ENCODE measurements around the gene FBL. TPM values are rescaled to one million over a fixed set of nuclear protein-coding genes. Genes with fewer than 3 reads are reported as not detected.
"Not testable (repeated sequence)": the region's sequence is repeated elsewhere in the genome, so short reads cannot be mapped to it uniquely, and the experiment has no call there.

The FBL gene
- total RNA-seq, 1 donor from 2014 or later, result 250 TPM

DNA sequence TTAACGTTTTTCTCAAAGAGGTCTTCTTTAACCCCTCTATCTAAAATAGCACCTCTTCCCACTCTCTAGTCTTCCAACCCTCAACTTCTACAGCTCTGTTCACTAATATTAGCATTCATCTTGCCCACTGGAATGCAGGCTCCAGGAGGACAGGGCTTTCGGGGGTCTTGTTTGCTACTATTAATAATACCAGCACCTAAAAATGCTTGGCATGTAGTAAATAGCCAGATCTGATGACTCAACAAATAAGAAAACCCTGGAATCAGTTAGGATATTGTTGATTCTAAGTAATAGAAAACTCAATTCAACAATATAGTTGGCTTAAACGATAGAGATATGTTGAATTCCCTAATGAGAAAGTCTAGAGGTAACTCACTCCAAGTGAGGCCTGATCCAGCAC, 26.4 kb downstream of the FBL start:
- Mint-ChIP-seq H3K27me3 (no peaks in the 10 kb centered on the region), H3K4me1 (ENCODE audit: low read depth) (peaks cover 2% of the 10 kb centered on the region), H3K27ac (no peak overlapping the region), H3K4me3 (ENCODE audit: low read depth) (no peak overlapping the region), H3K36me3 (ENCODE audit: insufficient read depth) (peaks cover 2% of the 10 kb centered on the region), H3K9me3 (ENCODE audit: low read depth) (no peaks in the 10 kb centered on the region)
- TF ChIP-seq, protein P1, sequence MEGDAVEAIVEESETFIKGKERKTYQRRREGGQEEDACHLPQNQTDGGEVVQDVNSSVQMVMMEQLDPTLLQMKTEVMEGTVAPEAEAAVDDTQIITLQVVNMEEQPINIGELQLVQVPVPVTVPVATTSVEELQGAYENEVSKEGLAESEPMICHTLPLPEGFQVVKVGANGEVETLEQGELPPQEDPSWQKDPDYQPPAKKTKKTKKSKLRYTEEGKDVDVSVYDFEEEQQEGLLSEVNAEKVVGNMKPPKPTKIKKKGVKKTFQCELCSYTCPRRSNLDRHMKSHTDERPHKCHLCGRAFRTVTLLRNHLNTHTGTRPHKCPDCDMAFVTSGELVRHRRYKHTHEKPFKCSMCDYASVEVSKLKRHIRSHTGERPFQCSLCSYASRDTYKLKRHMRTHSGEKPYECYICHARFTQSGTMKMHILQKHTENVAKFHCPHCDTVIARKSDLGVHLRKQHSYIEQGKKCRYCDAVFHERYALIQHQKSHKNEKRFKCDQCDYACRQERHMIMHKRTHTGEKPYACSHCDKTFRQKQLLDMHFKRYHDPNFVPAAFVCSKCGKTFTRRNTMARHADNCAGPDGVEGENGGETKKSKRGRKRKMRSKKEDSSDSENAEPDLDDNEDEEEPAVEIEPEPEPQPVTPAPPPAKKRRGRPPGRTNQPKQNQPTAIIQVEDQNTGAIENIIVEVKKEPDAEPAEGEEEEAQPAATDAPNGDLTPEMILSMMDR (IDR thresholded peaks at IDR 0.05; ENCODE audit: unreplicated experiment), result no peak
- no peak for DNase-seq (ENCODE audit: low spot score, unreplicated experiment)

DNA sequence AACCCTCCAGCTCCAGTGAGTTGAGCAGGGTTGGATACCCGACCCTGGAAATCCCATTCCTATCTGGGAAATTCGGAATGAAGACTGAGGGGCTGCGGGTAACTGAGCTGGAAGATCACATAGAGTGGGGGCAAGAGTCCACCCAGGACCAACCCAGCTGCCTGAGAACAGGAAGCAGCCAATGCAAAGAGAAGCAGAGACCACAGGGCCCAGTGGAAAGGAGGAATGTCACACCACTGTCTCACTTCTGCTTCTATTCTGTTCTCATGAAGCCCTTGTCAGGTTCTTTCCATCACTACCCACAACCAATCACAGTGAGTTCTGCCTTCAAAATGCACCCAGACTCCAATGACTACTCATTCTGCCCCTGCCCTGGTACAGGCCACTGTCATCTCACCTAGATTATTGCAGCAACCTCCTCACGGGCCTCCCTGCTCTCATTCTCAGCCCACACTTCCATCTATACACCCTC, 27.5 kb downstream of the FBL start:
- Mint-ChIP-seq H3K4me3 (ENCODE audit: low read depth) (no peak overlapping the region), H3K4me1 (ENCODE audit: low read depth) (no peaks in the 10 kb centered on the region), H3K36me3 (ENCODE audit: insufficient read depth) (peaks cover 2% of the 10 kb centered on the region), H3K9me3 (ENCODE audit: low read depth) (no peaks in the 10 kb centered on the region), H3K27ac (no peak overlapping the region), H3K27me3 (no peaks in the 10 kb centered on the region)
- DNase-seq (ENCODE audit: low spot score, unreplicated experiment), result no peak
- TF ChIP-seq, protein P1 (IDR thresholded peaks at IDR 0.05; ENCODE audit: unreplicated experiment), result no peak

DNA sequence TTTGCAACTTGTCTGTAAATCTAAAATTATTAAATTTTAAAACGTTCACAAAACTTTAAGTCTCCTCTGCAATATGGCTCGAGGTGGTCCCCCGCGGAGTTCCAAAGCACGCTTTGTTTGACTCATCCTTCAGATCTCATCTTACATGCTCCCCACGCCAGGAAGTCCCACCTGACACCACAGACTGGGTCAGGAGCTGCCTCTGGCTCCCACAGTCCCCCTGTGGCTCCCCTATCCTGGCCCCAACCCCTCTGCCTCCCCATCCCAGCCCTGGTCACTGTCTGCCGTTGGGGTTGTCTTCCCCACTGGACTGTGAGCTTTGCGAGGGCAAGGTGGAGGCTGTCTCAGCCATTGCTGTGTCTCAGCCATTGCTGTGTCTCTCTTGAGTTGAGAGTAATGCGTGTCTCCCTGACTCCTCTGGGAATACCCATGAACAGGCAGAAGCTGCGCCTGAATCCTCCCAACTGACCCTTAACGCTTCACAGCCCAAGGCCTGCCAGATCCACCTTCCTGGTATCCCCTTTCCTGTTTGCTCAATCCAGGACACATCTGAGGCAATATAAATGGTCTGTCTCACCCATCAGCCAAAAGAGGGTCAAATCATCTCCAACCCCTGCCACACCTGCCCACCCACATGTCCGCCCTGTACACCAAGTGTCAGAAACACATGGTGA, 28.2 kb downstream of the FBL start:
- DNase-seq (ENCODE audit: low spot score, unreplicated experiment), result no peak
- no peaks in the 10 kb centered on the region for H3K9me3 Mint-ChIP-seq (ENCODE audit: low read depth)
- no peaks in the 10 kb centered on the region for H3K4me1 Mint-ChIP-seq (ENCODE audit: low read depth)
- no peak overlapping the region for H3K4me3 Mint-ChIP-seq (ENCODE audit: low read depth)
- H3K27me3 Mint-ChIP-seq, result no peaks in the 10 kb centered on the region
- no peak overlapping the region for H3K27ac Mint-ChIP-seq
- TF ChIP-seq, protein P1 (IDR thresholded peaks at IDR 0.05; ENCODE audit: unreplicated experiment), result no peak
- H3K36me3 Mint-ChIP-seq (ENCODE audit: insufficient read depth), result peaks cover 2% of the 10 kb centered on the region

DNA sequence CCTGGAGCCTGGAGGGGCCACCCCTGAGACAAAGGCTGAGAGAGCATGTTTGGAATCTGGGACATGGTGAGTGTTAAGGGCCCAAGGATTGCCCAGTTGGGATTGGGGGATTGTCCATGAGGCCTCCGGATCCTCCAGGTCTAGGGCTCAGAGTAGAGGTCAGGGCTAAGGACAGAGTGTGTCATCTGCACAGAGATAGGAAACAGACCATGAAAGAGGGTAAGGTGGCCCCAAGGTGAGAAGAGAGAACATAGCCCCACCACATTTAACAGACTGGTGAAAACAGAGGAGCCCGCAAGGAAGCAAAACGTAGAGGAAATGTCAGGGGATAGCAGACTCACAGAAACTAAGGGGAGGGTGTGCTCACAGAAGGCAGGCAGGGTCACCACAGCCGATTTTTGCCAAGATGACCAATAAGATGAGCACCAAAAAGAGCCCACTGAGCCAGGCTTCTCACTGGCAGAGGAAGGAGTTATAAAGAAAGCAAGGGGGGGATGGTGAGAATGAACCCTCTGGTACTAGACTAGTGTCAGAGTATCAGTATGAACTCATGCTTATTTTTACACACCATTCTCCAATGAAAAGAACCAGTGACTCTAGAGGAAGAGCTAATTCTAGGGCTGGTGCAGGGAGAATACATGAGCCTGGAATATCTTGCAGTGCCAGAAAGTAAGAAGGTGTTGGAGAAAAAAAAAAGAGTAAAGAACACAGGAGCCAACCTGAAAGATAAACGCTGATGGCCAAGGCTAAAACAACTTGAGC, 29.7 kb downstream of the FBL start:
- Mint-ChIP-seq H3K27ac (peak overlapping the region; percentile 78), H3K27me3 (no peaks in the 10 kb centered on the region), H3K9me3 (ENCODE audit: low read depth) (no peaks in the 10 kb centered on the region), H3K4me1 (ENCODE audit: low read depth) (no peaks in the 10 kb centered on the region), H3K4me3 (ENCODE audit: low read depth) (no peak overlapping the region), H3K36me3 (ENCODE audit: insufficient read depth) (peaks cover 2% of the 10 kb centered on the region)
- no peak for DNase-seq (ENCODE audit: low spot score, unreplicated experiment)
- TF ChIP-seq, protein P1 (IDR thresholded peaks at IDR 0.05; ENCODE audit: unreplicated experiment), result no peak

DNA sequence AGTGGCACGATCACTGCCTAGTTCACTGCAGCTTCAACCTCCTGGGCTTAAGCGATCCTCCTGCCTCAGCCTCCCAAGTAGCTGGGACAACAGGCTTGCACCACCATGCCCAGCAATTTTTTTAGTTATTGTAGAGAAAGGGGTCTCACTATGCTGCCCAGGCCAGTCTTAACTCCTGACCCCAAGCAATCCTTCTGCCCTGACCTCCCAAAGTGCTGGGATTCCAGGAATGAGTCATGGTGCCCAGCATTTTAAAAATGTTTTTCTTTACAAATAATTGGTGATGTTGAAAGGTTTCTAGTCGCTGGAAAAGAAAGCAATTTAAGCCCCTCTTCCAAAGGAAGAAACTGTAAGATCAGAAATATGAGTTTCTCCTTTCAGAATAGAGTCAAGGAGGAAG, 31.6 kb downstream of the FBL start:
- Mint-ChIP-seq H3K9me3 (ENCODE audit: low read depth) (no peaks in the 10 kb centered on the region), H3K36me3 (ENCODE audit: insufficient read depth) (peaks cover 2% of the 10 kb centered on the region)
- TF ChIP-seq, protein P1 (IDR thresholded peaks at IDR 0.05; ENCODE audit: unreplicated experiment), result no peak

DNA sequence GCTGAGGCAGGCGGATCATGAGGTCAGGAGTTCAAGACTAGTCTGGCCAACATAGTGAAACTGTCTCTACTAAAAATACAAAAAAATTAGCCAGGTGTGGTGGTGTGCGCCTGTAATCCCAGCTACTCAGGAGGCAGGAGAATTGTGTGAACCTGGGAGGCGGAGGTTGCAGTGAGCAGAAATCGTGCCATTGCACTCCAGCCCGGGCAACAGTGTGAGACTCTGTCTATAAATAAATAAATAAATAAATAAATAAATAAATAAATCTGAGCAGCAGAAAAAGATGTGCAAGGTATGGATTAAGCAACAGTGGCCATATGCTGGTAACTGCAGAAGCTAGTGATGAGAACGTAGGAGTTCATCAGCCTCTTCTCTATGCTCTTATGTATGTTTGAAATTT, 32.1 kb downstream of the FBL start:
- not testable (repeated sequence) for H3K4me1 Mint-ChIP-seq (ENCODE audit: low read depth); H3K36me3 Mint-ChIP-seq (ENCODE audit: insufficient read depth); H3K9me3 Mint-ChIP-seq (ENCODE audit: low read depth); H3K27ac Mint-ChIP-seq; H3K27me3 Mint-ChIP-seq; DNase-seq (ENCODE audit: low spot score, unreplicated experiment); H3K4me3 Mint-ChIP-seq (ENCODE audit: low read depth)

More for the DNA sequence above, 31.6 kb downstream of the FBL start:
- Mint-ChIP-seq H3K27ac (no peak overlapping the region), H3K4me3 (ENCODE audit: low read depth) (no peak overlapping the region), H3K27me3 (no peaks in the 10 kb centered on the region), H3K4me1 (ENCODE audit: low read depth) (no peaks in the 10 kb centered on the region)
- DNase-seq (ENCODE audit: low spot score, unreplicated experiment), result no peak
